GOT3 (cell line): Measurements from ENCODE around the gene LRP6.
"Not testable (repeated sequence)": the region's sequence is repeated elsewhere in the genome, so short reads cannot be mapped to it uniquely, and the experiment has no call there.

ENCODE experiments used
- DNase-seq: peaks from one replicate; lab custom pipeline; 2025; ENCODE audit warnings: mixed read lengths; lab: John Stamatoyannopoulos, UW

LRP6 gene

GRCh38 chr12:12265571-12266388 lies 1.1 kb downstream of the LRP6 start:
- no peak for DNase-seq

GRCh38 chr12:12265035-12265434 lies 1.8 kb downstream of the LRP6 start:
- DNase-seq: no peak

GRCh38 chr12:12263909-12264308 lies 2.9 kb downstream of the LRP6 start:
- DNase-seq: no peak

- not testable (repeated sequence) for DNase-seq
Observed at GRCh38 chr12:12256291-12256757, 10.5 kb downstream of the LRP6 start.

- DNase-seq: no peak
Observed at GRCh38 chr12:12254553-12254952, 12.3 kb downstream of the LRP6 start.

GRCh38 chr12:12249216-12250050 lies 17.4 kb downstream of the LRP6 start:
- DNase-seq: no peak

- DNase-seq: no peak
Observed at GRCh38 chr12:12247584-12247983, 19.3 kb downstream of the LRP6 start.

- DNase-seq: no peak
Observed at GRCh38 chr12:12244341-12244740, 22.5 kb downstream of the LRP6 start.

GRCh38 chr12:12240662-12241340 lies 26.0 kb downstream of the LRP6 start:
- no peak for DNase-seq

- no peak for DNase-seq
Observed at GRCh38 chr12:12239127-12239526, 27.7 kb downstream of the LRP6 start.

GRCh38 chr12:12238605-12239004 lies 28.2 kb downstream of the LRP6 start:
- no peak for DNase-seq

- no peak for DNase-seq
Observed at GRCh38 chr12:12236896-12237295, 29.9 kb downstream of the LRP6 start.

- DNase-seq: no peak
Observed at GRCh38 chr12:12230275-12230674, 36.6 kb downstream of the LRP6 start.

- no peak for DNase-seq
Observed at GRCh38 chr12:12229556-12230092, 37.2 kb downstream of the LRP6 start.

- no peak for DNase-seq
Observed at GRCh38 chr12:12228402-12228801, 38.4 kb downstream of the LRP6 start.

- DNase-seq: no peak
Observed at GRCh38 chr12:12226187-12226586, 40.7 kb downstream of the LRP6 start.

- no peak for DNase-seq
Observed at GRCh38 chr12:12224240-12224940, 42.5 kb downstream of the LRP6 start.

- DNase-seq: no peak
Observed at GRCh38 chr12:12221560-12221959, 45.3 kb downstream of the LRP6 start.

GRCh38 chr12:12219664-12220063 lies 47.2 kb downstream of the LRP6 start:
- no peak for DNase-seq

- no peak for DNase-seq
Observed at GRCh38 chr12:12217018-12217359, 49.9 kb downstream of the LRP6 start.

- no peak for DNase-seq
Observed at GRCh38 chr12:12216349-12217017, 50.4 kb downstream of the LRP6 start.
